ENCODE data around the gene KRT79. TPM values are rescaled to one million over a fixed set of nuclear protein-coding genes. Genes with fewer than 3 reads are reported as not detected.

The KRT79 gene
- total and polyA plus RNA-seq, 3 experiments from 2014 or later: not detected

- peaks cover 6 to 24% of the 10 kb centered on the region in 2 donors for H3K27me3 Mint-ChIP-seq
- H3K36me3 Mint-ChIP-seq: no peaks in the 10 kb centered on the region
- CTCF ChIA-PET: no interaction called here
These were observed 27.1 kb downstream of the KRT79 start for GRCh38 chr12:52806821-52807543.

GRCh38 chr12:52806169-52806811 lies 27.8 kb downstream of the KRT79 start:
- no peak overlapping the region for H3K27ac Mint-ChIP-seq
- H3K27me3 Mint-ChIP-seq: peaks cover 6 to 24% of the 10 kb centered on the region in 2 donors
- H3K9me3 Mint-ChIP-seq: no peaks in the 10 kb centered on the region
- Histone ChIP-seq H3K27ac (ENCODE audit: low read depth, low read length) (no peak overlapping the region), H3K27me3 (ENCODE audit: insufficient read depth, low read length, poor library complexity, severe bottlenecking) (no peaks in the 10 kb centered on the region), H3K9me3 (ENCODE audit: low read length) (no peaks in the 10 kb centered on the region), H3K36me3 (ENCODE audit: insufficient read depth, low read length) (no peaks in the 10 kb centered on the region), H3K4me3 (ENCODE audit: low read length) (no peak overlapping the region), H3K4me1 (ENCODE audit: insufficient read depth, low read length) (no peaks in the 10 kb centered on the region)
- CTCF ChIA-PET: no interaction called here
- no peaks in the 10 kb centered on the region for H3K36me3 Mint-ChIP-seq
- no peaks in the 10 kb centered on the region for H3K4me1 Mint-ChIP-seq
- H3K4me3 Mint-ChIP-seq: no peak overlapping the region
- DNase-seq: no peak
- POLR2A ChIA-PET: no interaction called here

More at GRCh38 chr12:52806821-52807543, 27.1 kb downstream of the KRT79 start:
- H3K27ac ChIP-seq (ENCODE audit: low read depth, low read length): no peak overlapping the region
- no peaks in the 10 kb centered on the region for H3K9me3 Mint-ChIP-seq
- H3K27me3 ChIP-seq (ENCODE audit: insufficient read depth, low read length, poor library complexity, severe bottlenecking): no peaks in the 10 kb centered on the region
- POLR2A ChIA-PET: no interaction called here
- H3K4me1 Mint-ChIP-seq: no peaks in the 10 kb centered on the region
- H3K27ac Mint-ChIP-seq: no peak overlapping the region
- no peaks in the 10 kb centered on the region for H3K4me1 ChIP-seq (ENCODE audit: insufficient read depth, low read length)
- H3K4me3 ChIP-seq (ENCODE audit: low read length): no peak overlapping the region
- no peak overlapping the region for H3K4me3 Mint-ChIP-seq
- no peaks in the 10 kb centered on the region for H3K9me3 ChIP-seq (ENCODE audit: low read length)
- H3K36me3 ChIP-seq (ENCODE audit: insufficient read depth, low read length): no peaks in the 10 kb centered on the region
- DNase-seq: no peak

GRCh38 chr12:52805739-52806138 lies 28.4 kb downstream of the KRT79 start:
- H3K36me3 Mint-ChIP-seq: no peaks in the 10 kb centered on the region

GRCh38 chr12:52805000-52805399 lies 29.1 kb downstream of the KRT79 start:
- CTCF ChIA-PET: no interaction called here
- Mint-ChIP-seq H3K27me3 (peaks cover 6 to 26% of the 10 kb centered on the region in 2 donors), H3K4me1 (no peaks in the 10 kb centered on the region), H3K9me3 (no peaks in the 10 kb centered on the region), H3K4me3 (no peak overlapping the region), H3K27ac (peak overlapping the region in 1 of 8 donors; percentile 47), H3K36me3 (no peaks in the 10 kb centered on the region)
- H3K4me3 ChIP-seq (ENCODE audit: low read length): no peak overlapping the region
- H3K9me3 ChIP-seq (ENCODE audit: low read length): no peaks in the 10 kb centered on the region
- DNase-seq: no peak
- H3K27ac ChIP-seq (ENCODE audit: low read depth, low read length): no peak overlapping the region
- no peaks in the 10 kb centered on the region for H3K4me1 ChIP-seq (ENCODE audit: insufficient read depth, low read length)
- POLR2A ChIA-PET: no interaction called here
- no peaks in the 10 kb centered on the region for H3K36me3 ChIP-seq (ENCODE audit: insufficient read depth, low read length)
- no peaks in the 10 kb centered on the region for H3K27me3 ChIP-seq (ENCODE audit: insufficient read depth, low read length, poor library complexity, severe bottlenecking)

More at GRCh38 chr12:52805739-52806138, 28.4 kb downstream of the KRT79 start:
- no peak overlapping the region for H3K27ac Mint-ChIP-seq
- POLR2A ChIA-PET: no interaction called here
- DNase-seq: no peak
- Histone ChIP-seq H3K9me3 (ENCODE audit: low read length) (no peaks in the 10 kb centered on the region), H3K27me3 (ENCODE audit: insufficient read depth, low read length, poor library complexity, severe bottlenecking) (no peaks in the 10 kb centered on the region), H3K4me1 (ENCODE audit: insufficient read depth, low read length) (no peaks in the 10 kb centered on the region), H3K27ac (ENCODE audit: low read depth, low read length) (no peak overlapping the region), H3K4me3 (ENCODE audit: low read length) (no peak overlapping the region), H3K36me3 (ENCODE audit: insufficient read depth, low read length) (no peaks in the 10 kb centered on the region)
- H3K27me3 Mint-ChIP-seq: peaks cover 6 to 25% of the 10 kb centered on the region in 2 donors
- no peak overlapping the region for H3K4me3 Mint-ChIP-seq
- no peaks in the 10 kb centered on the region for H3K9me3 Mint-ChIP-seq
- CTCF ChIA-PET: no interaction called here
- no peaks in the 10 kb centered on the region for H3K4me1 Mint-ChIP-seq

- Histone ChIP-seq H3K36me3 (ENCODE audit: insufficient read depth, low read length) (no peaks in the 10 kb centered on the region), H3K4me1 (ENCODE audit: insufficient read depth, low read length) (no peaks in the 10 kb centered on the region), H3K27ac (ENCODE audit: low read depth, low read length) (no peak overlapping the region), H3K4me3 (ENCODE audit: low read length) (no peak overlapping the region), H3K27me3 (ENCODE audit: insufficient read depth, low read length, poor library complexity, severe bottlenecking) (no peaks in the 10 kb centered on the region), H3K9me3 (ENCODE audit: low read length) (no peaks in the 10 kb centered on the region)
- no peak overlapping the region for H3K27ac Mint-ChIP-seq
- H3K9me3 Mint-ChIP-seq: no peaks in the 10 kb centered on the region
- no peaks in the 10 kb centered on the region for H3K36me3 Mint-ChIP-seq
- H3K4me3 Mint-ChIP-seq: no peak overlapping the region
- POLR2A ChIA-PET: no interaction called here
- no peaks in the 10 kb centered on the region for H3K4me1 Mint-ChIP-seq
- DNase-seq: no peak
- peaks cover 4 to 6% of the 10 kb centered on the region in 2 donors for H3K27me3 Mint-ChIP-seq
- CTCF ChIA-PET: no interaction called here
These were observed 31.7 kb downstream of the KRT79 start for GRCh38 chr12:52802442-52802841.

- no peaks in the 10 kb centered on the region for H3K9me3 Mint-ChIP-seq
- Histone ChIP-seq H3K9me3 (ENCODE audit: low read length) (no peaks in the 10 kb centered on the region), H3K27me3 (ENCODE audit: insufficient read depth, low read length, poor library complexity, severe bottlenecking) (no peaks in the 10 kb centered on the region), H3K27ac (ENCODE audit: low read depth, low read length) (no peak overlapping the region), H3K36me3 (ENCODE audit: insufficient read depth, low read length) (no peaks in the 10 kb centered on the region), H3K4me3 (ENCODE audit: low read length) (no peak overlapping the region), H3K4me1 (ENCODE audit: insufficient read depth, low read length) (no peaks in the 10 kb centered on the region)
- DNase-seq: no peak
- H3K4me3 Mint-ChIP-seq: no peak overlapping the region
- H3K27ac Mint-ChIP-seq: peak overlapping the region in 1 of 8 donors; percentile 35
- H3K4me1 Mint-ChIP-seq: no peaks in the 10 kb centered on the region
- H3K27me3 Mint-ChIP-seq: peaks cover 4 to 6% of the 10 kb centered on the region in 2 donors
- ChIA-PET POLR2A (no interaction called here), CTCF (no interaction called here)
- H3K36me3 Mint-ChIP-seq: no peaks in the 10 kb centered on the region
These were observed 32.3 kb downstream of the KRT79 start for GRCh38 chr12:52801773-52802172.

GRCh38 chr12:52800259-52800917 lies 33.7 kb downstream of the KRT79 start:
- POLR2A ChIA-PET: no interaction called here
- Histone ChIP-seq H3K27me3 (ENCODE audit: insufficient read depth, low read length, poor library complexity, severe bottlenecking) (no peaks in the 10 kb centered on the region), H3K4me1 (ENCODE audit: insufficient read depth, low read length) (no peaks in the 10 kb centered on the region), H3K36me3 (ENCODE audit: insufficient read depth, low read length) (no peaks in the 10 kb centered on the region), H3K27ac (ENCODE audit: low read depth, low read length) (no peak overlapping the region), H3K4me3 (ENCODE audit: low read length) (no peak overlapping the region), H3K9me3 (ENCODE audit: low read length) (no peaks in the 10 kb centered on the region)
- H3K4me1 Mint-ChIP-seq: no peaks in the 10 kb centered on the region
- no peak for DNase-seq
- peaks cover 2 to 4% of the 10 kb centered on the region in 2 donors for H3K27me3 Mint-ChIP-seq
- CTCF ChIA-PET: no interaction called here
- H3K9me3 Mint-ChIP-seq: no peaks in the 10 kb centered on the region
- H3K36me3 Mint-ChIP-seq: no peaks in the 10 kb centered on the region
- no peak overlapping the region for H3K4me3 Mint-ChIP-seq
- H3K27ac Mint-ChIP-seq: no peak overlapping the region

- POLR2A ChIA-PET: no interaction called here
- Mint-ChIP-seq H3K4me3 (no peak overlapping the region), H3K36me3 (no peaks in the 10 kb centered on the region), H3K27me3 (peaks cover 2 to 3% of the 10 kb centered on the region in 2 donors), H3K27ac (no peak overlapping the region), H3K9me3 (no peaks in the 10 kb centered on the region), H3K4me1 (no peaks in the 10 kb centered on the region)
- Histone ChIP-seq H3K27ac (ENCODE audit: low read depth, low read length) (no peak overlapping the region), H3K4me1 (ENCODE audit: insufficient read depth, low read length) (no peaks in the 10 kb centered on the region), H3K36me3 (ENCODE audit: insufficient read depth, low read length) (no peaks in the 10 kb centered on the region), H3K27me3 (ENCODE audit: insufficient read depth, low read length, poor library complexity, severe bottlenecking) (no peaks in the 10 kb centered on the region), H3K4me3 (ENCODE audit: low read length) (no peak overlapping the region), H3K9me3 (ENCODE audit: low read length) (no peaks in the 10 kb centered on the region)
- DNase-seq: no peak
- CTCF ChIA-PET: no interaction called here
These were observed 34.5 kb downstream of the KRT79 start for GRCh38 chr12:52799505-52800211.

Measured in CD8-positive, alpha-beta memory T cell (primary cell).